NCI-H69 (cell line): ENCODE data around the gene HDAC9.
A peak's percentile ranks its signal among the peaks of the same experiment; 100 is the strongest.

ENCODE experiments used
- DNase-seq: peaks from one replicate; lab custom pipeline; 2025; lab: John Stamatoyannopoulos, UW

Gene HDAC9

GRCh38 chr7:18558503-18558902 is 63.0 kb downstream of the HDAC9 start:
- DNase-seq: no peak

- DNase-seq: no peak
These were observed 63.4 kb downstream of the HDAC9 start for GRCh38 chr7:18558910-18559309.

GRCh38 chr7:18559756-18560155 is 64.2 kb downstream of the HDAC9 start:
- no peak for DNase-seq

GRCh38 chr7:18564779-18565178 is 69.2 kb downstream of the HDAC9 start:
- DNase-seq: no peak

- peak; percentile 69 for DNase-seq
These were observed 69.8 kb downstream of the HDAC9 start for GRCh38 chr7:18565337-18565736.

GRCh38 chr7:18566205-18566604 is 70.7 kb downstream of the HDAC9 start:
- no peak for DNase-seq

GRCh38 chr7:18566829-18567228 is 71.3 kb downstream of the HDAC9 start:
- peak; percentile 40 for DNase-seq

- peak; percentile 86 for DNase-seq
These were observed 74.9 kb downstream of the HDAC9 start for GRCh38 chr7:18570441-18570840.

GRCh38 chr7:18570890-18571478 is 75.4 kb downstream of the HDAC9 start:
- peak; percentile 82 for DNase-seq

GRCh38 chr7:18572154-18572553 is 76.6 kb downstream of the HDAC9 start:
- no peak for DNase-seq

- no peak for DNase-seq
These were observed 77.3 kb downstream of the HDAC9 start for GRCh38 chr7:18572885-18573284.

- peak; percentile 18 for DNase-seq
These were observed 78.1 kb downstream of the HDAC9 start for GRCh38 chr7:18573410-18574234.

GRCh38 chr7:18574235-18574540 is 78.6 kb downstream of the HDAC9 start:
- no peak for DNase-seq

GRCh38 chr7:18574676-18575075 is 79.1 kb downstream of the HDAC9 start:
- DNase-seq: no peak

- no peak for DNase-seq
These were observed 80.3 kb downstream of the HDAC9 start for GRCh38 chr7:18575622-18576572.

- DNase-seq: peak; percentile 18
These were observed 81.7 kb downstream of the HDAC9 start for GRCh38 chr7:18577096-18577771.

GRCh38 chr7:18579698-18580097 is 84.1 kb downstream of the HDAC9 start:
- DNase-seq: no peak

GRCh38 chr7:18580950-18581349 is 85.4 kb downstream of the HDAC9 start:
- DNase-seq: no peak

GRCh38 chr7:18583305-18583704 is 87.8 kb downstream of the HDAC9 start:
- no peak for DNase-seq

GRCh38 chr7:18590241-18590640 is 94.7 kb downstream of the HDAC9 start:
- no peak for DNase-seq

GRCh38 chr7:18590744-18591340 is 95.3 kb downstream of the HDAC9 start:
- peak; percentile 56 for DNase-seq
